Panc1 (cell line): ENCODE results near the gene NKD1.
"Not testable (repeated sequence)": the region's sequence is repeated elsewhere in the genome, so short reads cannot be mapped to it uniquely, and the experiment has no call there.

Experiments
- TF ChIP-seq, protein P1 (sequence below): fragments of 450-650 bp; IDR thresholded peaks from 2 replicates; pipeline ENCODE4 v1.5.1; 2017; ENCODE audit warnings: mild to moderate bottlenecking
- TF ChIP-seq, protein P2 (sequence below), 2 experiments: IDR thresholded peaks; 2 replicates each; pipeline ENCODE4 v1.6.1; 2011 to 2012; ENCODE audit warnings: low read depth in 2 of 2, control low read depth in 1 of 2, low read length in 1 of 2, mild to moderate bottlenecking in 1 of 2, moderate library complexity in 1 of 2; ENCODE audit not compliant: insufficient read depth in 1 of 2

- TF ChIP-seq, protein P1, sequence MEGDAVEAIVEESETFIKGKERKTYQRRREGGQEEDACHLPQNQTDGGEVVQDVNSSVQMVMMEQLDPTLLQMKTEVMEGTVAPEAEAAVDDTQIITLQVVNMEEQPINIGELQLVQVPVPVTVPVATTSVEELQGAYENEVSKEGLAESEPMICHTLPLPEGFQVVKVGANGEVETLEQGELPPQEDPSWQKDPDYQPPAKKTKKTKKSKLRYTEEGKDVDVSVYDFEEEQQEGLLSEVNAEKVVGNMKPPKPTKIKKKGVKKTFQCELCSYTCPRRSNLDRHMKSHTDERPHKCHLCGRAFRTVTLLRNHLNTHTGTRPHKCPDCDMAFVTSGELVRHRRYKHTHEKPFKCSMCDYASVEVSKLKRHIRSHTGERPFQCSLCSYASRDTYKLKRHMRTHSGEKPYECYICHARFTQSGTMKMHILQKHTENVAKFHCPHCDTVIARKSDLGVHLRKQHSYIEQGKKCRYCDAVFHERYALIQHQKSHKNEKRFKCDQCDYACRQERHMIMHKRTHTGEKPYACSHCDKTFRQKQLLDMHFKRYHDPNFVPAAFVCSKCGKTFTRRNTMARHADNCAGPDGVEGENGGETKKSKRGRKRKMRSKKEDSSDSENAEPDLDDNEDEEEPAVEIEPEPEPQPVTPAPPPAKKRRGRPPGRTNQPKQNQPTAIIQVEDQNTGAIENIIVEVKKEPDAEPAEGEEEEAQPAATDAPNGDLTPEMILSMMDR = not testable (repeated sequence)
- TF ChIP-seq, protein P2, sequence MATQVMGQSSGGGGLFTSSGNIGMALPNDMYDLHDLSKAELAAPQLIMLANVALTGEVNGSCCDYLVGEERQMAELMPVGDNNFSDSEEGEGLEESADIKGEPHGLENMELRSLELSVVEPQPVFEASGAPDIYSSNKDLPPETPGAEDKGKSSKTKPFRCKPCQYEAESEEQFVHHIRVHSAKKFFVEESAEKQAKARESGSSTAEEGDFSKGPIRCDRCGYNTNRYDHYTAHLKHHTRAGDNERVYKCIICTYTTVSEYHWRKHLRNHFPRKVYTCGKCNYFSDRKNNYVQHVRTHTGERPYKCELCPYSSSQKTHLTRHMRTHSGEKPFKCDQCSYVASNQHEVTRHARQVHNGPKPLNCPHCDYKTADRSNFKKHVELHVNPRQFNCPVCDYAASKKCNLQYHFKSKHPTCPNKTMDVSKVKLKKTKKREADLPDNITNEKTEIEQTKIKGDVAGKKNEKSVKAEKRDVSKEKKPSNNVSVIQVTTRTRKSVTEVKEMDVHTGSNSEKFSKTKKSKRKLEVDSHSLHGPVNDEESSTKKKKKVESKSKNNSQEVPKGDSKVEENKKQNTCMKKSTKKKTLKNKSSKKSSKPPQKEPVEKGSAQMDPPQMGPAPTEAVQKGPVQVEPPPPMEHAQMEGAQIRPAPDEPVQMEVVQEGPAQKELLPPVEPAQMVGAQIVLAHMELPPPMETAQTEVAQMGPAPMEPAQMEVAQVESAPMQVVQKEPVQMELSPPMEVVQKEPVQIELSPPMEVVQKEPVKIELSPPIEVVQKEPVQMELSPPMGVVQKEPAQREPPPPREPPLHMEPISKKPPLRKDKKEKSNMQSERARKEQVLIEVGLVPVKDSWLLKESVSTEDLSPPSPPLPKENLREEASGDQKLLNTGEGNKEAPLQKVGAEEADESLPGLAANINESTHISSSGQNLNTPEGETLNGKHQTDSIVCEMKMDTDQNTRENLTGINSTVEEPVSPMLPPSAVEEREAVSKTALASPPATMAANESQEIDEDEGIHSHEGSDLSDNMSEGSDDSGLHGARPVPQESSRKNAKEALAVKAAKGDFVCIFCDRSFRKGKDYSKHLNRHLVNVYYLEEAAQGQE (IDR thresholded peaks at IDR 0.05; ENCODE audit: insufficient read depth in 1 of 2, low read depth in 2 of 2, low read length in 1 of 2) = not testable (repeated sequence)
Observed at GRCh38 chr16:50579373-50579772, 31.2 kb downstream of the NKD1 start.
